HCT116 (cell line): ENCODE data around the gene BRD7. TPM values are rescaled to one million over a fixed set of nuclear protein-coding genes. Genes with fewer than 3 reads are reported as not detected.

Experiments used
- ATAC-seq: fragments of 200-7000 bp; cut with Tn5 transposase; 2 replicates; pipeline ENCODE4 v1.9.1; 2020; ENCODE audit warnings: mild to moderate bottlenecking, moderate library complexity
- BruUV-seq: library from RNA; stranded (reverse); fragments of 400-500 nt; replicated peaks from 2 replicates; lab custom pipeline; 2021; lab: Mats Ljungman, UMichigan
- CTCF ChIA-PET: fragments of 300-600 bp; sonication (Branson Sonifier 250); formaldehyde crosslinking; loops from one replicate; lab custom pipeline; 2021; ENCODE audit warnings: antibody characterized with exemption; lab: Charles Lee
- POLR2A ChIA-PET: fragments of 300-600, 350-600 bp; sonication (Branson Sonifier 250); formaldehyde crosslinking; loops from one replicate; lab custom pipeline; 2021; ENCODE audit warnings: antibody characterized with exemption; lab: Charles Lee
- RAD21 ChIA-PET, 2 experiments: fragments of 300-600 bp; sonication (Branson Sonifier 250); formaldehyde crosslinking; loops; one replicate each; lab custom pipeline; 2023; ENCODE audit warnings: low total read pairs in 2 of 2; ENCODE audit not compliant: uncharacterized antibody in 2 of 2, unreplicated experiment in 2 of 2, low non-redundant PET in 1 of 2; lab: Charles Lee
- DNase-seq: peaks from one replicate; pipeline ENCODE4 v3.0.0-alpha.2; 2010; ENCODE audit warnings: low read depth, low spot score
- H2AFZ ChIP-seq: fragments of 200-600 bp; shearing (Covaris generic), sonication (generic); 2 replicates; pipeline ENCODE4 v1.6.1; 2017; ENCODE audit warnings: low read depth, mixed run types, mixed read lengths, antibody characterized with exemption, low read length; ENCODE audit not compliant: poor library complexity, severe bottlenecking
- H3K27ac ChIP-seq: 2 replicates; pipeline ENCODE4 v1.5.1; 2012; ENCODE audit warnings: low read depth, low read length
- H3K27me3 ChIP-seq: fragments of 200-600 bp; sonication (generic); 2 replicates; pipeline ENCODE4 v1.6.1; 2016; ENCODE audit warnings: mixed run types, low read length, mixed read lengths; ENCODE audit not compliant: insufficient read depth
- H3K36me3 ChIP-seq, 2 experiments: fragments of 200-500 bp in 1 of 2; fragments of 200-600 bp in 1 of 2; sonication (Bioruptor generic) in 1 of 2; sonication (generic) in 1 of 2; 2 replicates each; pipeline versions ENCODE4 v1.5.1 to v1.6.1; 2014 to 2016; ENCODE audit warnings: low read length in 2 of 2, inconsistent platforms in 1 of 2, mixed read lengths in 1 of 2, mixed run types in 1 of 2; ENCODE audit not compliant: insufficient read depth in 2 of 2, control insufficient read depth in 1 of 2
- H3K4me1 ChIP-seq, 2 experiments: fragments of 200-600 bp in 1 of 2; sonication (generic) in 1 of 2; 2 replicates each; pipeline versions ENCODE4 v1.5.1 to v1.6.1; 2012 to 2017; ENCODE audit warnings: low read length in 2 of 2, inconsistent platforms in 1 of 2, mild to moderate bottlenecking in 1 of 2, mixed read lengths in 1 of 2, mixed run types in 1 of 2, moderate library complexity in 1 of 2; ENCODE audit not compliant: insufficient read depth in 2 of 2, control insufficient read depth in 1 of 2
- H3K4me2 ChIP-seq: fragments of 200-600 bp; sonication (generic); 2 replicates; pipeline ENCODE4 v1.6.1; 2017; ENCODE audit warnings: mixed run types, low read length, mixed read lengths
- H3K4me3 ChIP-seq, 2 experiments: fragments of 200-600 bp in 1 of 2; sonication (generic) in 1 of 2; replicated peaks in 1 of 2; 2 replicates each; pipeline ENCODE4 v1.5.1; 2011 to 2016; ENCODE audit warnings: low read length in 2 of 2, control low read depth in 1 of 2, low read depth in 1 of 2, mild to moderate bottlenecking in 1 of 2, mixed read lengths in 1 of 2, mixed run types in 1 of 2
- H3K79me2 ChIP-seq: fragments of 200-600 bp; sonication (generic); 2 replicates; pipeline ENCODE4 v1.6.1; 2017; ENCODE audit warnings: mild to moderate bottlenecking, mixed run types, low read length, moderate library complexity, mixed read lengths; ENCODE audit not compliant: insufficient read depth
- H3K9ac ChIP-seq: fragments of 200-600 bp; sonication (generic); 2 replicates; pipeline ENCODE4 v1.6.1; 2016; ENCODE audit warnings: low read length, mixed read lengths
- H3K9me2 ChIP-seq: fragments of 200-600 bp; sonication (generic), shearing (Covaris generic); 2 replicates; pipeline ENCODE4 v1.6.1; 2017; ENCODE audit warnings: mixed run types, mild to moderate bottlenecking, moderate library complexity; ENCODE audit not compliant: insufficient read depth
- H3K9me3 ChIP-seq, 2 experiments: fragments of 200-500 bp in 1 of 2; fragments of 200-600 bp in 1 of 2; sonication (Bioruptor generic) in 1 of 2; sonication (generic) in 1 of 2; 2 replicates each; pipeline ENCODE4 v1.6.1; 2014 to 2017; ENCODE audit warnings: low read length in 2 of 2, mixed read lengths in 2 of 2, inconsistent platforms in 1 of 2, low read depth in 1 of 2, mild to moderate bottlenecking in 1 of 2, mixed run types in 1 of 2, moderate library complexity in 1 of 2; ENCODE audit not compliant: control insufficient read depth in 1 of 2, insufficient read depth in 1 of 2
- H4K20me1 ChIP-seq: fragments of 200-600 bp; sonication (generic), shearing (Covaris generic); 2 replicates; pipeline ENCODE4 v1.6.1; 2017; ENCODE audit warnings: mixed run types, mild to moderate bottlenecking, moderate library complexity; ENCODE audit not compliant: insufficient read depth
- EZH2phosphoT487 ChIP-seq: fragments of 200-600 bp; IDR thresholded peaks from 2 replicates; pipeline ENCODE4 v1.6.1; 2018; ENCODE audit warnings: antibody characterized with exemption, borderline replicate concordance
- JUND ChIP-seq: IDR thresholded peaks from 2 replicates; pipeline ENCODE4 v1.6.1; 2012
- POLR2A ChIP-seq: IDR thresholded peaks from 2 replicates; pipeline ENCODE4 v1.7.0; 2011; ENCODE audit warnings: borderline replicate concordance; ENCODE audit not compliant: insufficient read depth, insufficient read length; ENCODE audit errors: extremely low read depth
- RAD21 ChIP-seq: IDR thresholded peaks from 2 replicates; pipeline ENCODE4 v1.6.1; 2012; ENCODE audit warnings: low read depth, mild to moderate bottlenecking
- REST ChIP-seq: IDR thresholded peaks from 2 replicates; pipeline ENCODE4 v1.6.1; 2012; ENCODE audit warnings: low read depth
- SP1 ChIP-seq: IDR thresholded peaks from 2 replicates; pipeline ENCODE4 v1.6.1; 2012; ENCODE audit warnings: low read depth
- SRF ChIP-seq: IDR thresholded peaks from 2 replicates; pipeline ENCODE4 v1.6.1; 2012; ENCODE audit warnings: low read depth
- TCF7L2 ChIP-seq: IDR thresholded peaks from 2 replicates; pipeline ENCODE4 v1.7.0; 2011; ENCODE audit warnings: borderline replicate concordance, inconsistent platforms; ENCODE audit not compliant: insufficient read depth, insufficient read length; ENCODE audit errors: extremely low read depth
- YY1 ChIP-seq: IDR thresholded peaks from 2 replicates; pipeline ENCODE4 v1.6.1; 2011; ENCODE audit warnings: low read length, low read depth, moderate library complexity, mild to moderate bottlenecking; ENCODE audit not compliant: insufficient replicate concordance; ENCODE audit errors: extremely low read depth
- ZBTB33 ChIP-seq: IDR thresholded peaks from 2 replicates; pipeline ENCODE4 v1.6.1; 2011; ENCODE audit warnings: mild to moderate bottlenecking, low read length, moderate library complexity; ENCODE audit not compliant: insufficient replicate concordance; ENCODE audit errors: extremely low read depth
- intact Hi-C: fragments of 100-400 bp; cut with micrococcal nuclease; formaldehyde crosslinking; loops from 2 replicates; pipeline ENCODE4 v1.10.0; 2022
- total RNA-seq: library from RNA; stranded (reverse); gene quantifications from one replicate; pipeline ENCODE4 v1.2.1, GENCODE V29; 2021; ENCODE audit not compliant: unreplicated experiment
- TF ChIP-seq, protein P1 (sequence below): IDR thresholded peaks from 2 replicates; pipeline ENCODE4 v1.6.1; 2012
- TF ChIP-seq, protein P2 (sequence below), 3 experiments: fragments of 200-600 bp in 1 of 3; sonication (generic) in 1 of 3; IDR thresholded peaks in 2 of 3; conservative IDR thresholded peaks in 1 of 3; 2 replicates each; pipeline ENCODE4 v1.5.1; 2012 to 2017; ENCODE audit warnings: low read depth in 2 of 3, low read length in 2 of 3, antibody characterized with exemption in 1 of 3, borderline replicate concordance in 1 of 3, control low read depth in 1 of 3, mild to moderate bottlenecking in 1 of 3, mixed read lengths in 1 of 3, mixed run types in 1 of 3, moderate library complexity in 1 of 3; ENCODE audit not compliant: insufficient read depth in 1 of 3

BRD7 gene
- total RNA-seq, 1 experiment from 2014 or later, result 85.4 TPM

- no peak for TF ChIP-seq REST
- no peak for TF ChIP-seq SRF
- TF ChIP-seq EZH2phosphoT487, result no peak
- no peak for TF ChIP-seq YY1
These were observed 87.9 kb downstream of the BRD7 start (continued) for GRCh38 chr16:50280932-50281331.

GRCh38 chr16:50279504-50279865 lies 89.3 kb downstream of the BRD7 start:
- Histone ChIP-seq H3K27me3 (no peaks in the 10 kb centered on the region), H4K20me1 (no peaks in the 10 kb centered on the region), H2AFZ (no peak overlapping the region), H3K27ac (no peak overlapping the region), H3K36me3 (no peaks in the 10 kb centered on the region), H3K4me2 (no peak overlapping the region), H3K9me2 (no peaks in the 10 kb centered on the region), H3K9me3 (no peaks in the 10 kb centered on the region), H3K79me2 (peaks cover 10% of the 10 kb centered on the region; the same call in 1 of the 2 replicates), H3K4me1 (no peaks in the 10 kb centered on the region), H3K9ac (no peak overlapping the region), H3K4me3 (no peak overlapping the region)
- BruUV-seq, result no TSS peak
- DNase-seq (no peak), ATAC-seq (no peak)
- ChIA-PET POLR2A (no interaction called here), RAD21 (no interaction called here), CTCF (no interaction called here)
- intact Hi-C loops, result no loop called here
- TF ChIP-seq ZBTB33 (no peak), POLR2A (no peak), EZH2phosphoT487 (no peak), JUND (no peak), YY1 (no peak), REST (no peak), SP1 (no peak), TCF7L2 (no peak), RAD21 (no peak)
- TF ChIP-seq, protein P1, sequence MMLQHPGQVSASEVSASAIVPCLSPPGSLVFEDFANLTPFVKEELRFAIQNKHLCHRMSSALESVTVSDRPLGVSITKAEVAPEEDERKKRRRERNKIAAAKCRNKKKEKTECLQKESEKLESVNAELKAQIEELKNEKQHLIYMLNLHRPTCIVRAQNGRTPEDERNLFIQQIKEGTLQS, result no peak
- TF ChIP-seq, protein P2, sequence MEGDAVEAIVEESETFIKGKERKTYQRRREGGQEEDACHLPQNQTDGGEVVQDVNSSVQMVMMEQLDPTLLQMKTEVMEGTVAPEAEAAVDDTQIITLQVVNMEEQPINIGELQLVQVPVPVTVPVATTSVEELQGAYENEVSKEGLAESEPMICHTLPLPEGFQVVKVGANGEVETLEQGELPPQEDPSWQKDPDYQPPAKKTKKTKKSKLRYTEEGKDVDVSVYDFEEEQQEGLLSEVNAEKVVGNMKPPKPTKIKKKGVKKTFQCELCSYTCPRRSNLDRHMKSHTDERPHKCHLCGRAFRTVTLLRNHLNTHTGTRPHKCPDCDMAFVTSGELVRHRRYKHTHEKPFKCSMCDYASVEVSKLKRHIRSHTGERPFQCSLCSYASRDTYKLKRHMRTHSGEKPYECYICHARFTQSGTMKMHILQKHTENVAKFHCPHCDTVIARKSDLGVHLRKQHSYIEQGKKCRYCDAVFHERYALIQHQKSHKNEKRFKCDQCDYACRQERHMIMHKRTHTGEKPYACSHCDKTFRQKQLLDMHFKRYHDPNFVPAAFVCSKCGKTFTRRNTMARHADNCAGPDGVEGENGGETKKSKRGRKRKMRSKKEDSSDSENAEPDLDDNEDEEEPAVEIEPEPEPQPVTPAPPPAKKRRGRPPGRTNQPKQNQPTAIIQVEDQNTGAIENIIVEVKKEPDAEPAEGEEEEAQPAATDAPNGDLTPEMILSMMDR (IDR thresholded peaks at IDR 0.05 in 2 of 3, conservative IDR thresholded peaks at IDR 0.05 in 1 of 3; ENCODE audit: borderline replicate concordance in 1 of 3, insufficient read depth in 1 of 3, low read depth in 2 of 3, low read length in 2 of 3), result no peak
